Left cardiac atrium (tissue), 4 donors: ENCODE measurements around the gene DDX28. TPM values are rescaled to one million over a fixed set of nuclear protein-coding genes. Genes with fewer than 3 reads are reported as not detected.
"Not testable (repeated sequence)": the region's sequence is repeated elsewhere in the genome, so short reads cannot be mapped to it uniquely, and the experiment has no call there.

ENCODE experiments used
- ATAC-seq, 2 donors: fragments of 200-7000 bp; cut with Tn5 transposase; one replicate each; pipeline ENCODE4 v1.9.1; 2020; ENCODE audit warnings: mild to moderate bottlenecking in 2 of 2, moderate library complexity in 2 of 2
- DNase-seq: peaks from one replicate; pipeline ENCODE4 v3.0.0-alpha.2; 2020
- intact Hi-C, 2 donors: fragments of 100-400 bp; cut with DNase I; formaldehyde crosslinking; loops; one replicate each; pipeline versions ENCODE4 v1.14.1 to v1.15.1; 2022 to 2023
- total RNA-seq, 2 donors: library from RNA; stranded (reverse); fragmentation: NEBNext Ultra II Directional; extraction: Animal tissue kit (Norgen Biotek cat#: 25700); gene quantifications; one replicate each; pipeline ENCODE4 v1.2.1, GENCODE V29; 2021
- donor health status: DM: no; HTN: yes; CAD: no.
- donor health status: DM: no; HTN: yes; CAD: no; lungs with severe emphysema.
- donor health status: DM: yes; HTN: yes; CAD: no.
- donor health status: Dilated cardiomyopathy.

Gene DDX28
- total RNA-seq, 2 donors from 2014 or later = 7.2 to 8.4 TPM

DNA sequence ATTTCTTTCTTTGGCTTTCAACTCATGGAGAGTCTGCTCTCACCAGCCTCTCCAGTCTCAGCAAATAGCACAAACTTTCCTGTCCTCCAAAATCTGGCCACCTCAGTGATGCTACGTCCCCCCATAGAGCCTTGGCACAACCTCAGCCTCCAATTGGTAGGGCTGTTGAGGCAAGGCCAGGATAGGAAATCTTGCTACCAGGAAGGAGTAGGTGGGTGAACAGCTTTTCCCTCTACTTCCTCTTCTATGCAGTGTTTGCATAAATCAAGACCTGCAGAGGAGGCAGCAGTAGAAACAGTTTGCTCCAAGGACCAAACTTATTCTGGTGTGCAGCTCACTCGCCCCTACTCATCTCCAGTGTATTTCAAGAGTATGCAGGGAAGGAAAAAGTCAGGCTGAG, 23.0 kb downstream of the DDX28 start:
- ATAC-seq (peak in 1 of 2 donors; percentile 54), DNase-seq (no peak)
- intact Hi-C loops = no loop called here

- intact Hi-C loops, DNase-seq: not testable (repeated sequence)
These were observed 24.0 kb downstream of the DDX28 start, which contains the start of gene DPEP2 for GRCh38 chr16:67998779-67999688. TSS of gene DPEP2 (minus strand) at chr16:67999484. CDS start at chr16:67993212, 6,272 bp downstream.

GRCh38 chr16:67998231-67998778, 24.7 kb downstream of the DDX28 start:
- intact Hi-C loops = not testable (repeated sequence)

More at GRCh38 chr16:67998779-67999688, 24.0 kb downstream of the DDX28 start, which contains the start of gene DPEP2:
- peak; percentile 55 to 80 for ATAC-seq

DNA sequence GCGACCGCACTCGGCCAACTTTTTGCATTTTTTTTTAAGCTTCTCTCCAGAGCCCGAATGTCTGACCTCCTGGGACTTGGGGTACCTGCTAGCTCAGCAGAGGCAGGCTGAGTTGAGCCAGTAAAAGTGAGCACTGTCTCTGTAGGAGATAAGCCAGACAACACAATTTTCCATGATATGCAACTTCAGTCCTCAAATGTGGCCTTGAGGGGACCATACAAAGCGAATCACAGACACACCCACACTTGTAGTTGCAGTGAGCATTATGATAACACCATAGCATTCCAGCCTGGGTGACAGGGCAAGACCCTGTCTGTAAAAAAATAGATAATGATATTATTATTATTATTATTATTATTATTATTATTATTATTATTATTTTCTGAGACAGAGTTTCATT, 26.4 kb downstream of the DDX28 start:
- DNase-seq = no peak
- ATAC-seq = no peak
- intact Hi-C loops = no loop called here

More at GRCh38 chr16:67998231-67998778, 24.7 kb downstream of the DDX28 start:
- DNase-seq, ATAC-seq: not testable (repeated sequence)

- ATAC-seq = no peak
- intact Hi-C loops = no loop called here
- no peak for DNase-seq
These were observed 27.6 kb downstream of the DDX28 start for GRCh38 chr16:67995423-67995822.

DNA sequence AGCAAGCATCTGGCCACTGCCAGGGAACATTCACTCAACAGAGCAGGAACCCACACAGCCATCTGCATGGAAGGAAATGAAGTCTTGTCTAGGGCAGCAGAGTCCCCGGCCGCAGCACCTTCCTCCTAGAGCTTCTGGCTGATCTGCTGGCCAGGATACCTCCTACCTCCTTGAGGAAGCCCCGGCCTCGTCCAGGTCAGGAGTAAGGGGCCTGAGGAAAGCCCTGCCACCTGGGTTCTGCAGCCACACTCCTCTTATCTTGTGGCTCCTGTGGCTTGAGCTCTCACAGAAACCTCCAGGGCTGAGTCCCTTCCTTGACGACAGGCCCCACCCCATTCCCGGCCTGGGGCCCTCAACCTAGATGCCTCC, 29.0 kb downstream of the DDX28 start:
- intact Hi-C loops = loop anchor here in 1 of 2 donors (5.0 kb wide), 2 partner anchors 48 to 233 kb away; no protein-coding TSS in a partner anchor
- not testable (repeated sequence) for ATAC-seq, DNase-seq

GRCh38 chr16:67993207-67994039, 29.6 kb downstream of the DDX28 start:
- ATAC-seq (peak; percentile 94 to 97), DNase-seq (peak; percentile 88)
- intact Hi-C loops = loop anchor here in 1 of 2 donors (5.0 kb wide), 2 partner anchors 49 to 234 kb away; no protein-coding TSS in a partner anchor

DNA sequence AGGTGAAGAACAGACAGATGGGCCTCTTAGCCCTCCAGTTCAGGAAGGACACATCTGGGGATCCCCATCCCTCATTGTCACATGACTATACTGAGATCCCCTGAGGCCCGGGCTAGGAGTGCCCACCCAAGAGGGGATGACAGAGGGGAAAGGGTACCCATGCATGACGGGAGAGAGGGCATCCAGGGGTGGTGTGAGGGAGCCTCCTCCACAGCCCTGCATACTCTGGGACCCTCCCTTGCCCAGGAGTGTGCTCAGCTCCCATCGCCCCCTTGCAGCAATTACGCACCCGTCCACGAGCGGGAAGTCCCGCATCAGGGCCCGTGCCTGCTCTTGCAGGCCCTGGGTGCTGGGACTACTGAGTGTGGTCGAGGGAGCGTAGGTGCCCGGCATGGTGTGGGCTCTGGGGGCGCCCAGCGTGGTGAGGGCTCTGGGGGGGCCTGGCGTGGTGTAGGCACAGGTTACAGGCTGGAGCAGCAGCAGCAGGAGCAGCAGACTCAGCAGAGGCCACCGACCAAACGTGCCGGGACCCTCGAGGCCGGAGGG, 30.3 kb downstream of the DDX28 start:
- DNase-seq = no peak
- intact Hi-C loops = loop anchor here in 1 of 2 donors (5.0 kb wide), 2 partner anchors 50 to 235 kb away; no protein-coding TSS in a partner anchor
- peak; percentile 2 to 3 for ATAC-seq

GRCh38 chr16:67990018-67990386, 33.0 kb downstream of the DDX28 start:
- ATAC-seq (no peak), DNase-seq (no peak)
- intact Hi-C loops = loop anchor here in 1 of 2 donors (5.0 kb wide), 2 partner anchors 52 to 237 kb away; no protein-coding TSS in a partner anchor

DNA sequence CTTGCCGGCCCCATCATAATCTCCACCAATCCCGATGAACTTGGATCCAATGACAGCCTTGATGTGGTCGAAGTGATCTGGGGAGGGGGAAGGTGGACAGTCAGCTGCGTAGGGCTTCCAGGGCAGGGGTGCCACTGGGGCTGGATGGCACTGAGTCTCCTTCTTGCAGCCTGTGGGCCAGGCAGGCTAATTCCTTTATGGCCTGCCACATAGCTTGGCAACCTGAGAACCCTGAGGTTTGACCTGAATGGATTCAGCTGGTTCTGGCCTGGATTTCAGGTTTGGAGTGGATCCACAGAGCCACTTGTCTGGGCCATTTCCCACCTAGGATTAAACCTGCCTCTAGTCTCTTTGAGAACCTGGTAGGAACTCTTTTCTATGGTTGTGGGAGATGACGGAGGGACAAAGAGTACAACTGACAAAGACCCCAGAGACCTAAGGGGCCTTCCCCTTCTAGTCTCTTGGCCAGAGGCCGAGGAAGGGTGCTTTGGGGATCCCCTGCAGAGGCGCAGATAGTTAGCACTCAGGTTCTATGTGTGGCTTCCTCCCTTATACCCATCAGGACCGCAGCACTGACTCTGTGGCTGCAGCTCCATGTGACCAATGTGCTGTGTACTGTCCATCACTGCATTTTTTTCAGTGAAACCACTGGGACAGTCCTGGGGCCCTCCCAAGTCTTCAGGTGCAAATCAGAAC, 33.6 kb downstream of the DDX28 start:
- DNase-seq (no peak), ATAC-seq (no peak)
- intact Hi-C loops = loop anchor here in 1 of 2 donors (5.0 kb wide), 2 partner anchors 53 to 238 kb away; no protein-coding TSS in a partner anchor

DNA sequence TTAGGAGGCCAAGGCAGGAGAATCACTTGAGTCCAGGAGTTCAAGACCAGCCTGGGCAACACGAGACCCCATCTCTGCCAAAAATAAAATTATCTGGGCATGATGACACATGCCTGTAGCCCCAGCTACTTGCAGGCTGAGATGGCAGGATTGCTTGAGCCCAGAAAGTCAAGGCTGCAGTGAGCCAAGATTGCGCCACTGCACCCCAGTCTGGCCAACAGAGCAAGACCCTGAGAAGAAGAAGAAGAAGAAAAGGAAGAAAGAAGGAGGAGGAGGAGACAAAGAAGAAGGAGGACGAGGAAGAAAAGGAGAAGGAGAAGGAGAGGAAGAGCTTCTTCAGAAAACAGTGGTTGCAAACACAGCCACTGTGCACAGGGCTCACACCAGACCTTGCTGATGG, 34.4 kb downstream of the DDX28 start:
- ATAC-seq (no peak), DNase-seq (no peak)
- intact Hi-C loops = no loop called here

GRCh38 chr16:67987460-67988160, 35.4 kb downstream of the DDX28 start:
- ATAC-seq (peak; percentile 52 to 86), DNase-seq (no peak)
- intact Hi-C loops = no loop called here

GRCh38 chr16:67986949-67987348, 36.1 kb downstream of the DDX28 start:
- DNase-seq = no peak
- ATAC-seq = no peak
- intact Hi-C loops = no loop called here

DNA sequence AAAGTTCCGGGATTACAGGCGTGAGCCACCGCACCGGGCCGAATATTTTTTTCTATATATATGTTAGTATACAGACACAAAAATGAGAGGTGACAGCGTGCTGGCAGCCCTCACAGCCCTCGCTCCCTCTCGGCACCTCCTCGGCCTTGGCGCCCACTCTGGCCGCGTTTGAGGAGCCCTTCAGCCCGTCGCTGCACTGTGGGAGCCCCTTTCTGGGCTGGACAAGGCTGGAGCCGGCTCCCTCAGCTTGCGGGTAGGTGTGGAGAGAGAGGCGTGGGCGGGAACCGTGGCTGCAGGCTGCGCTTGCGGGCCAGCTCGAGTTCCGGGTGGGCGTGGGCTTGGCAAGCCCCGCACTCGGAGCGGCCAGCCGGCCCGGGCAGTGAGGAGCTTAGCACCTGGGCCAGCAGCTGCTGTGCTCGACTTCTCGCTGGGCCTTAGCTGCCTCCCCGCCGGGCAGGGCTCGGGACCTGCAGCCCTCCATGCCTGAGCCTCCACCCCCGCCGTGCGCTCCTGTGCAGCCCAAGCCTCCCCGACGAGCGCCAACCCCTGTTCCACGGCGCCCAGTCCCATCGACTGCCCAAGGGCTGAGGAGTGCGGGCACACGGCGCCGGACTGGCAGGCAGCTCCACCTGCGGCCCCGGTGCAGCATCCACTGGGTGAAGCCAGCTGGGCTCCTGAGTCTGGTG, 40.9 kb downstream of the DDX28 start:
- DNase-seq (no peak), ATAC-seq (no peak)
- intact Hi-C loops = no loop called here

- intact Hi-C loops = no loop called here
- no peak for ATAC-seq
- DNase-seq = no peak
These were observed 42.9 kb downstream of the DDX28 start, which contains the start of gene DPEP3 for GRCh38 chr16:67979955-67980678. TSS of gene DPEP3 (minus strand) at chr16:67980499. CDS start at chr16:67980380, 119 bp downstream.
